ENCODE results near the gene SUN5. TPM values are rescaled to one million over a fixed set of nuclear protein-coding genes. Genes with fewer than 3 reads are reported as not detected.

Gene SUN5
- total RNA-seq, 1 experiment from 2014 or later: not detected

DNA sequence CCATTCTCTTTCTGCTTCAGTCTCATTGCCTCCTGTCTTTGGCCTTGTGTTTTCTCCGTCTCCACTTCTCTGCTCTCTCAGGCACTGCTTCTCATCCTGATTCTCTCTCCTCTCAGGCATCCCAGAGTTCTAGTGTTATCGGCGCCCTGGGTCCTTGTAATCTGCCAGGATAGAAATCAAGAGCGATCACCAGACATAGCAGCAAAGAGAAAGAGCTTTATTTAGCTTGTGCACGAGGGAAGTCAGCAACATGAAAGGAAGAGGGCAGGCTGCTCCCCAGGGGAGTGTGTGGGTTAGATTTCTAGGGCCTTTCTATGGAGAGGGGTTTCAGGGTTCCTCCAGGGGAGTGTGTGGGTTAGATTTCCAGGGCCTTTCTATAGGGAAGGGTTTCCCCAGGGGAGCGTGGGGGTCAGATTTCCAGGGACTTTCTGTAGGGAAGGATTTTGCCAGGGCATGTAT lies 32.5 kb downstream of the SUN5 start:
- intact Hi-C loops (cut with micrococcal nuclease; ENCODE audit: unreplicated experiment) (no loop called here), in situ Hi-C loops (cut with HindIII; ENCODE audit: low pct_unique_long_range_greater_than_20kb, low sequenced_read_pairs) (no loop called here)
- Histone ChIP-seq H3K27me3 (ENCODE audit: control insufficient read depth, insufficient read depth, low read length) (no peaks in the 10 kb centered on the region), H3K9me3 (ENCODE audit: control insufficient read depth, insufficient read depth, low read depth, low read length) (no peaks in the 10 kb centered on the region), H3K36me3 (ENCODE audit: control insufficient read depth, insufficient read depth, low read length) (no peaks in the 10 kb centered on the region), H3K4me1 (ENCODE audit: control insufficient read depth, insufficient read depth, low read length) (peaks cover 6% of the 10 kb centered on the region; the same call in 1 of the 2 replicates), H3K4me3 (ENCODE audit: low read depth in 2 of 2, low read length in 2 of 2) (no peak overlapping the region), H3K27ac (ENCODE audit: low read length) (no peak overlapping the region)
- DNase-seq (ENCODE audit: low read depth, low spot score): no peak
- ChIA-PET CTCF (no interaction called here), POLR2A (interaction anchor here (0.6 kb wide), 1 partner anchor 1932 kb away, joined by 11 read pairs; no protein-coding TSS in a partner anchor)
- BruUV-seq (replicated peaks): no TSS peak
- no peak for ATAC-seq
- TF ChIP-seq TCF7L2 (IDR thresholded peaks at IDR 0.05; ENCODE audit: low read depth, low read length) (no peak), SIN3A (IDR thresholded peaks at IDR 0.05; ENCODE audit: borderline replicate concordance, insufficient read depth, low read depth, low read length) (no peak), POLR2AphosphoS5 (IDR thresholded peaks at IDR 0.05; ENCODE audit: low read depth, low read length) (no peak)
- TF ChIP-seq, protein P1, sequence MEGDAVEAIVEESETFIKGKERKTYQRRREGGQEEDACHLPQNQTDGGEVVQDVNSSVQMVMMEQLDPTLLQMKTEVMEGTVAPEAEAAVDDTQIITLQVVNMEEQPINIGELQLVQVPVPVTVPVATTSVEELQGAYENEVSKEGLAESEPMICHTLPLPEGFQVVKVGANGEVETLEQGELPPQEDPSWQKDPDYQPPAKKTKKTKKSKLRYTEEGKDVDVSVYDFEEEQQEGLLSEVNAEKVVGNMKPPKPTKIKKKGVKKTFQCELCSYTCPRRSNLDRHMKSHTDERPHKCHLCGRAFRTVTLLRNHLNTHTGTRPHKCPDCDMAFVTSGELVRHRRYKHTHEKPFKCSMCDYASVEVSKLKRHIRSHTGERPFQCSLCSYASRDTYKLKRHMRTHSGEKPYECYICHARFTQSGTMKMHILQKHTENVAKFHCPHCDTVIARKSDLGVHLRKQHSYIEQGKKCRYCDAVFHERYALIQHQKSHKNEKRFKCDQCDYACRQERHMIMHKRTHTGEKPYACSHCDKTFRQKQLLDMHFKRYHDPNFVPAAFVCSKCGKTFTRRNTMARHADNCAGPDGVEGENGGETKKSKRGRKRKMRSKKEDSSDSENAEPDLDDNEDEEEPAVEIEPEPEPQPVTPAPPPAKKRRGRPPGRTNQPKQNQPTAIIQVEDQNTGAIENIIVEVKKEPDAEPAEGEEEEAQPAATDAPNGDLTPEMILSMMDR (IDR thresholded peaks at IDR 0.05): no peak
- TF ChIP-seq, protein P2, sequence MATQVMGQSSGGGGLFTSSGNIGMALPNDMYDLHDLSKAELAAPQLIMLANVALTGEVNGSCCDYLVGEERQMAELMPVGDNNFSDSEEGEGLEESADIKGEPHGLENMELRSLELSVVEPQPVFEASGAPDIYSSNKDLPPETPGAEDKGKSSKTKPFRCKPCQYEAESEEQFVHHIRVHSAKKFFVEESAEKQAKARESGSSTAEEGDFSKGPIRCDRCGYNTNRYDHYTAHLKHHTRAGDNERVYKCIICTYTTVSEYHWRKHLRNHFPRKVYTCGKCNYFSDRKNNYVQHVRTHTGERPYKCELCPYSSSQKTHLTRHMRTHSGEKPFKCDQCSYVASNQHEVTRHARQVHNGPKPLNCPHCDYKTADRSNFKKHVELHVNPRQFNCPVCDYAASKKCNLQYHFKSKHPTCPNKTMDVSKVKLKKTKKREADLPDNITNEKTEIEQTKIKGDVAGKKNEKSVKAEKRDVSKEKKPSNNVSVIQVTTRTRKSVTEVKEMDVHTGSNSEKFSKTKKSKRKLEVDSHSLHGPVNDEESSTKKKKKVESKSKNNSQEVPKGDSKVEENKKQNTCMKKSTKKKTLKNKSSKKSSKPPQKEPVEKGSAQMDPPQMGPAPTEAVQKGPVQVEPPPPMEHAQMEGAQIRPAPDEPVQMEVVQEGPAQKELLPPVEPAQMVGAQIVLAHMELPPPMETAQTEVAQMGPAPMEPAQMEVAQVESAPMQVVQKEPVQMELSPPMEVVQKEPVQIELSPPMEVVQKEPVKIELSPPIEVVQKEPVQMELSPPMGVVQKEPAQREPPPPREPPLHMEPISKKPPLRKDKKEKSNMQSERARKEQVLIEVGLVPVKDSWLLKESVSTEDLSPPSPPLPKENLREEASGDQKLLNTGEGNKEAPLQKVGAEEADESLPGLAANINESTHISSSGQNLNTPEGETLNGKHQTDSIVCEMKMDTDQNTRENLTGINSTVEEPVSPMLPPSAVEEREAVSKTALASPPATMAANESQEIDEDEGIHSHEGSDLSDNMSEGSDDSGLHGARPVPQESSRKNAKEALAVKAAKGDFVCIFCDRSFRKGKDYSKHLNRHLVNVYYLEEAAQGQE (IDR thresholded peaks at IDR 0.05; ENCODE audit: insufficient read depth in 1 of 2, low read depth in 2 of 2, low read length in 1 of 2): no peak

DNA sequence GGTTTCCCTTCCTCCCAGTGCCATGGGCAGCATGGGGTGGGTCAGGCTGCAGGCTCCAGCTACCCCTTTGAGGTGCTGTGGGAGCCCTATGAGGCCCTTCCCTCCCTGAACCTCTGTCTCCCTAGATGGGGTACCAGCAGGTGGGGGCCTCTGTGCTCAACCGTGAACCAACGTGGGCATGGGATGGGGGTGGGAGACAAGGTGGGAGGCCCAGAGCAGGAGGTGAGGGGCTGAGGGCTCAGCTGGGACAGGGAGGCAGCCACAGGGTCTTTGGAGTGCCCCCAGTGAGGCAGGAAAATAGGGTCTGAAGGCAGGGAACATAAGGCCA lies 33.3 kb downstream of the SUN5 start:
- Histone ChIP-seq H3K27me3 (ENCODE audit: control insufficient read depth, insufficient read depth, low read length) (no peaks in the 10 kb centered on the region), H3K4me3 (ENCODE audit: low read depth in 2 of 2, low read length in 2 of 2) (no peak overlapping the region), H3K36me3 (ENCODE audit: control insufficient read depth, insufficient read depth, low read length) (no peaks in the 10 kb centered on the region), H3K4me1 (ENCODE audit: control insufficient read depth, insufficient read depth, low read length) (peaks cover 6% of the 10 kb centered on the region; the same call in 1 of the 2 replicates), H3K9me3 (ENCODE audit: control insufficient read depth, insufficient read depth, low read depth, low read length) (no peaks in the 10 kb centered on the region), H3K27ac (ENCODE audit: low read length) (no peak overlapping the region)
- DNase-seq (ENCODE audit: low read depth, low spot score) (no peak), ATAC-seq (no peak)
- intact Hi-C loops (cut with micrococcal nuclease; ENCODE audit: unreplicated experiment): no loop called here
- BruUV-seq (replicated peaks): no TSS peak
- ChIA-PET POLR2A (interaction anchor here (0.6 kb wide), 1 partner anchor 1933 kb away, joined by 11 read pairs; no protein-coding TSS in a partner anchor), CTCF (no interaction called here)
- in situ Hi-C loops (cut with HindIII; ENCODE audit: low pct_unique_long_range_greater_than_20kb, low sequenced_read_pairs): no loop called here
- TF ChIP-seq, protein P1 (IDR thresholded peaks at IDR 0.05): no peak
- TF ChIP-seq TCF7L2 (IDR thresholded peaks at IDR 0.05; ENCODE audit: low read depth, low read length) (no peak), POLR2AphosphoS5 (IDR thresholded peaks at IDR 0.05; ENCODE audit: low read depth, low read length) (no peak), SIN3A (IDR thresholded peaks at IDR 0.05; ENCODE audit: borderline replicate concordance, insufficient read depth, low read depth, low read length) (no peak)
- TF ChIP-seq, protein P2 (IDR thresholded peaks at IDR 0.05; ENCODE audit: insufficient read depth in 1 of 2, low read depth in 2 of 2, low read length in 1 of 2): no peak

All from Panc1 (cell line).